GM19395 (cell line): ENCODE data around the gene ARMC9.

Experiments
- ATAC-seq: cut with Tn5 transposase; IDR thresholded peaks from one replicate; pipeline ENCODE4 v1.9.1; 2021; ENCODE audit warnings: mild to moderate bottlenecking, moderate library complexity; ENCODE audit not compliant: unreplicated experiment

ARMC9 gene

DNA sequence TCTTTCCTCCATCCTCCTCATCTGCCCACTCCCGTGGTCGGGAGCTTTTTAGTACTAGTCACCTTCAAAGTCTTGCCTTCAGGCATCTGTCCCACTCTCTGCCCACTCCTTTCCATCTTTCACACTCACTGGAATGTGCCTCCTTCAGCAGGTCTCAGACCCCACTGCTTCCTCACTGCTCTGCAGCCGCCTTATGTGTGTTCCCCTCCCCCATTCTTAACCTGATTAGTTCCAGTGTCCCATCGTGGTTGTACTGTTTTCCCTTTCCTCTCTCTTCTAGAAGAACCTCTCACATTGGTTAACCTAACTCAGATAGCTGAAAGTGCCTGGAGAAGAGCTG is 3.0 kb downstream of the ARMC9 start:
- ATAC-seq, result no peak

DNA sequence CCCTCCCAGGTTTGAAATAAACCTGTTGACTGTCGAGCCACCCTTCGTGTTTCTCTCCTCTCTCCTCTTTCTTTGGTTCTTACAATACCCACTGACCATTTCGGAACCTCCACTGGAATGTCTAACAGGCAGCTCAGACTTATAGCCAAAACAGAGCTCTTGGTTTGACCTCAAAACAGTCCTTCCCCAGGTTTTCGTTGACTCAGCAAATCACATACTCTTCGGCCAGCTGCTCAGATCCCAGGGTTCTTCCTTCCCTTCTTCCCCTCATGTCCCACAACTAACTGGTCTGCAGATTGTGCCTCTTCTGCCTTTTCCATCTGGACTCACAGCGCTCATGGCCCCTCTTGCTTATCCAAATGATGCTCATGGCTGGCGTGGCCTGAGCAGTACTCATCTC is 4.7 kb downstream of the ARMC9 start:
- no peak for ATAC-seq

GRCh38 chr2:231204146-231204545 is 5.7 kb downstream of the ARMC9 start:
- no peak for ATAC-seq

DNA sequence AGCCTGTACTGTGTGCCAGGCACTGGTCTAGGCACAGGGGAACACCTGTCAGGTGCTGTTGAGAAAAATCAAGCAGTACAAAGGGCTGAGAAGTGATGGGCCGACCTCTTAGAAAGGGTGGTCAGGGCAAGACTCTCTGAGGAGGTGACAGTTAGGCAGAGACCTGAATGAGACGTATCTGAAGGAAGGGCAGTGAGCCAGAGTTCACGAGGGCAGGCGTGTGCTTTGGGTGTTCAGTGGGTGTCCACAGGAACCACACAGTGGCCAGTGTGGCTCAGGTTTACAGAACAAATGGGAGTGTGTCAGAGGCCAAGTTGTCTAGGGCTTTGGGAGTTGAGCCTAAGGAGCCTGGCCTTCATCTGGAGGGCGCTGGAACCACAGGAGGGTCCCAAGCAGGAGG is 6.2 kb downstream of the ARMC9 start:
- ATAC-seq, result no peak

DNA sequence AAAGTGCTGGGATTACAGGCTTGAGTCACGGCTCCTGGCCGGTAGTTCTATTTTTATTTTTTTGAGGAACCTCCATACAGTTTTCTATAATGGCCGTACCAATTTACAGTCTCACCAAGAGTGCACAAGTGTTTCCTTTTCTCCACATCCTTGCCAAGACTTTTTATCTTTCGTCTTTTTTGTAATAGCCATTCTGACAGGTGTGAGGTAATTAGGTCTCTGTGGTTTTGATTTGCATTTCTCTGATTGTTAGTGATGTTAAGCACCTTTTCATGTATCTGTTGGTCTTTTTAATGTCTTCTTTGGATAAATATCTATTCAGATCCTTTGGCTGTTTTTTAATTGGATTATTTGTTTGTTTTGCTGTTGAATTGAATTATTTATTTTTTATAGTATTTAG is 9.3 kb downstream of the ARMC9 start:
- ATAC-seq, result no peak

GRCh38 chr2:231210782-231211181 is 12.4 kb downstream of the ARMC9 start:
- no peak for ATAC-seq

- ATAC-seq, result no peak
These were observed 13.1 kb downstream of the ARMC9 start for GRCh38 chr2:231211486-231211885.

DNA sequence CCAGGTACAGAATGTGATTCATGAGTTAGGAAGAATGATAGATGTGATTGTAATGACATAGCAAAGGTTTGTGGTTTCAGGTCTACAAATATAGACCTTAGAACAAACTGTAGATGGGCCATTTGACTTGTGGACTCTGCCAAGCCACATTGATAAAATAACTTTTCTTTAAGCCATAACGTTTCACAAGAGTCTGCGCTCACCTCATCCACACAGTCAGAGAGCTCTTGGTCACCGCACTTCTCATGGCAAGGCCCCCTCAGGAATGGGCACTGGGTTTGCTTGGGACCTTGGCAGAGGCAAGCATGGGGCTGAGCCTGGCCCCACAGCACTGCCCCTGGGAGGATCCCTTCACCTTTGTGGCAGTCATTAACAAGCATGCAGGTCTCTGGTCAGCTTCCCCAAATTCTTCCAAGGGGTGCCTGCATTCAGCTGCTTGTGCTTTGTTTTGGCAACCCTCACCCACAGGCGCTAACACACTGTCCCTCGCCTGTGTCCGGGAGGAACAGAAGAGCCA is 14.0 kb downstream of the ARMC9 start:
- ATAC-seq, result no peak

GRCh38 chr2:231213931-231214642 is 15.7 kb downstream of the ARMC9 start:
- no peak for ATAC-seq

GRCh38 chr2:231218366-231218765 is 19.9 kb downstream of the ARMC9 start:
- ATAC-seq, result no peak

DNA sequence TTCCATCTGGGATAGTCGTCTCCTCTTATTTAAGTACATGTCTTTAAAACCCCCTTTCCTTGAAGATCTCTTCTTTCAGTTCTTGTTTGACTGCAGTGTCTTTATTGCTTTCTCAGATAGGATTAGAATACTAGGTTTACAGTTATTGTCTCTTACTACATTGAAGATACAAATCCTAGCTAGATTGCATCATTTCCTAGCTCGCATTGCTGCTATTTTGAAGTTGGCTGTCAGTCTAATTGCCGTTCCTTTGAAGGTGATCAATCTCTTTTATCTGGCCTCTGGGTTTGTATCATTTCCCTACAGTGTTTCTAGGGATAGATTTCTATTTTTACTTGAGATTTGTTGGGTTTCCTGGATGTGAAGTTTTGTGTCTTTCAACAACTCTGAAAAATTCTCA is 20.9 kb downstream of the ARMC9 start:
- ATAC-seq, result no peak

DNA sequence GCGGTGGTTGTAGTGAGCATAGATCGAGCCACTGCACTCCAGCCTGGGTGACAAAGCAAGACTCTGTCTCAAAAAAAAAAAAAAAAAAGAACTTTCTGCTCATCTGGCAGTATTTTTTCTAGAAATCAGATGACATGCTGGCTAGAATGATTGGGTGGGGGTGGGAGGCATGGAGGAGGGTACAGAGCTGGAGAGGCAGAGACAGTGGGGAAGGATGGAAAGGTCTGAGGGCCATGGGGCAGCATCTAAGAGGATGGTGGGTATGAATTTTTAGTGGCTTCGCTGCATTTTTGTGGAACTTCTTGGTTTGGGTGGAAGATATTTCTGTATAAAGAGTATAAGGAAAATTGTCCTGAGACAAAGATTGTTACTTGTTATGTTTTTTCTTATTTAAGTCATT is 23.3 kb downstream of the ARMC9 start:
- no peak for ATAC-seq

- peak; percentile 83 for ATAC-seq
These were observed 24.0 kb downstream of the ARMC9 start for GRCh38 chr2:231222318-231223000.

DNA sequence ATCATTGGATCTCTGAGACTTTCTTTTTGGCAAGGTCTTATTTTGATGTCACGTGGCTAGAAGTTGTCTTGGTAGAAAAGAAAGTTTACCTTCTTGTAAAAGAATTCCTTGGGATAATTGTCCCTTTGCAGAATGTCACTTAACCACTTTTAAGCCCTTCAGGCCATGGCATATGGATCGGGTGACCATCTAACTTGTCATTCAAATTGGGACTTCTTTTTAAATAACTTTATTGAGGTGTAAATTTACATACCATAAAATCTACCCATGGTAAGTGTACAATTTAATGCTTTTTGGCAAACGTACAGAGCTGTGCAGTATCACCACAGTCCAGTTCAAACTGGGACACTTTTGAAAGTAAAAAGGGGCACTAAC is 24.6 kb downstream of the ARMC9 start:
- no peak for ATAC-seq

DNA sequence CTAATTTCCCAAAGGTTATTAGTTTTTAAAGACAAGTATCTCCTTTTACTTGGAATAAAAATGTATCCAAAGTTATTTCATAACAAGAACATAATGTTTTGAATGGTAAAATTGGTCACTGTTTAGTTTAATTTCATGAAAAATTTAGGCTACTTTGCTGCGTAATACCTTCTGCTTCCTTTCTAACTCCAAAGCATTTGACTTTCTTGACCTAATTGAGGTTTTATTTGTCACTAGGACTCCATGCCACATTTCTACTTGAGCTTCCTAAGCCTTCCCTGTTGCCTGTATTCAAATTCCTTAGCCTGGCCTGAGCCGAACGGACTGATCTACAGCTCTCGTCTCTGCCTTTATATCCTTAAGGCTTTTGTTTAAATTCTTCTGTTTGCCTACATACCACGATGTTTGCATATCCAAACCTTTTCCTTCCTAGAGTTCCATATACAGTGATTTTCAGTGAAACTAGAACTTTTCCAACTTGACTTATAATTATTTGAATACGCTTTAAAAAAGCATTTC is 25.1 kb downstream of the ARMC9 start:
- no peak for ATAC-seq

GRCh38 chr2:231227310-231228162 is 29.1 kb downstream of the ARMC9 start:
- peak; percentile 59 for ATAC-seq

DNA sequence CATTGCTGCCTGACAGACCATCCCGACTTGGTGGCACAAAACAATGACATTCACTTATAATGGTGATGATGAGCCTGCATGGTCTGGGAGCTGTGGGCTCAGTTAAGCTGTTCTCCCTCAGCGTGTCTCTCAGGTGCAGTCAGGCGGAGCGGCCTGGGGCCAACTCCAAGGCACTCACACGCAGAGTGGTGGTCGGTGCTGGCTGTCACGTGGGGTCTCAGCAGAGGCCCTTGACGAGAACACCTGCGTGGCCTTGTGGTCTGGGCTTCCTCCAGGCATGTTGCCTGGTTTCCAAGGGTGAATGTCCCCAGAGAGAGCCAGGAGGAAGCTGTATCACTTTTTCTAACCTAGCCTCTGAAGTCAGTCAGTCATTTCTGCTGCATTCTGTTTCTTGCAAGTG is 29.8 kb downstream of the ARMC9 start:
- ATAC-seq, result peak; percentile 80

DNA sequence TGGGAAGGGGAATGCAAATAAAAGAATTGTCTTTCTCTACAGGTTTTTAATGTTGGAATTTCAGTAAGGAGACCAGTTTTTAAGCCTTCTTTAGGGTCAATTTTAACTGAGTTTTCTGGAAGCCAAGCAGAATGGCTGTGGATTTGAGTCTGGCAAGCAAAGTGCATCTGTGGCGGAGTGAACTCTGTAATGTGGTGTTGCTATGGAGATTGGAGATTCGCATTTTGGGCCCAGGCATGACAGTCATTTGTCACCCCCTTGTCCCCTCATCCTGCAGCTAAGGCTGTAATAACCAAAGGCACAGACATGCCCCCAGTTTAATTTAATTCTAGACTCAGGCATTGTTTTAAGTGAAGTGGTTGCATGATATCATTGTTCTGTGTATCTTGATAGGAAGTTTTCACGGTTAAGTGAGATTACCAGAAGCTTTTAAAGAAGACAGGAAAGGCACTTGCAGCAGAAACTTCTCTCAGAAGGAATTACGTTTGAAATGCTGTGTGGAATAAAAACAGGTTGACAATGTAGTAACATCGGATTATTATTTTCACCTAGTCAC is 30.6 kb downstream of the ARMC9 start:
- ATAC-seq, result no peak

DNA sequence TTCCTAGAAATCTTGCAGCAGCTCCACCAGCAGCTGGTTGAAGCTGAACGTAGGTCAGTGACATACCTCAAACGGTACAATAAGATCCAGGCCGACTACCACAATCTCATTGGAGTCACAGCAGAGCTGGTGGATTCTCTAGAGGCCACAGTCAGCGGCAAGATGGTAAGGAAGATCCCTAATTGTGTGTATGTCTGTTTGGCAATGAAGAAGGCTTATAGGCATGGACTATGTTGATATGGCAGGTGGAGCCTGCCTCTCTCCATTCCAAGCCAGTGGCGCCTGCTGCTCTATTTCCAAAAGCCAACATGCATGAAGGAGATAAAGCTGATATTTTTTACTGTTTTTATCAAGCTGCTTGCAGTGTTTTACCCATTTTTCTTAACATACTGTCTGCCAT is 36.8 kb downstream of the ARMC9 start:
- ATAC-seq, result no peak

GRCh38 chr2:231238689-231239088 is 40.3 kb downstream of the ARMC9 start:
- ATAC-seq, result no peak

- no peak for ATAC-seq
These were observed 41.3 kb downstream of the ARMC9 start for GRCh38 chr2:231239751-231240150.
